ENCODE measurements around the gene KLHL1. TPM values are rescaled to one million over a fixed set of nuclear protein-coding genes. Genes with fewer than 3 reads are reported as not detected.

KLHL1 gene
- total and polyA plus RNA-seq, 9 of the 15 experiments (the other 6 are each of a cell fraction or from before 2014, with no cell fraction given): not detected

GRCh38 chr13:69683921-69684686, 424.1 kb downstream of the KLHL1 start (continued):
- TF ChIP-seq ZNF407 (IDR thresholded peaks at IDR 0.05; ENCODE audit: low read depth) (no peak), MEF2A (IDR thresholded peaks at IDR 0.05; ENCODE audit: control insufficient read depth, low read depth, low read length) (peak; percentile 66), TFE3 (CRISPR knock-in tag; IDR thresholded peaks at IDR 0.05) (no peak), NCOR1 (IDR thresholded peaks at IDR 0.05) (peak; percentile 38; the same call in 1 of the 2 replicates), TCF3 (CRISPR knock-in tag; IDR thresholded peaks at IDR 0.05) (peak; percentile 89), EP300 (IDR thresholded peaks at IDR 0.05; ENCODE audit: low read length) (peak; percentile 37; the same call in 1 of the 2 replicates), MTF1 (CRISPR knock-in tag; IDR thresholded peaks at IDR 0.05; ENCODE audit: borderline replicate concordance) (no peak), MTA2 (IDR thresholded peaks at IDR 0.05; ENCODE audit: low read depth) (peak; percentile 22; the same call in 1 of the 2 replicates), LEF1 (IDR thresholded peaks at IDR 0.05) (peak; percentile 52; the same call in 1 of the 2 replicates), SOX6 (IDR thresholded peaks at IDR 0.05) (no peak), ID3 (CRISPR knock-in tag; IDR thresholded peaks at IDR 0.05) (no peak), ID3 (tag; IDR thresholded peaks at IDR 0.05) (0 out of 2 replicates have a peak, but pooled peaks have one; percentile 8), ZNF696 (CRISPR knock-in tag; conservative IDR thresholded peaks at IDR 0.05) (no peak), POLR2AphosphoS5 (IDR thresholded peaks at IDR 0.05; ENCODE audit: control insufficient read depth, insufficient read depth, low read depth, low read length) (peak; percentile 15; the same call in 1 of the 2 replicates), HMBOX1 (IDR thresholded peaks at IDR 0.05) (peak; percentile 17; the same call in 1 of the 2 replicates), GATA2 (CRISPR knock-in tag; IDR thresholded peaks at IDR 0.05) (0 out of 2 replicates have a peak, but pooled peaks have one; percentile 29)
